Uterus (tissue), 4 donors: ENCODE data around the gene RHEBL1. TPM values are rescaled to one million over a fixed set of nuclear protein-coding genes. Genes with fewer than 3 reads are reported as not detected.

ENCODE experiments used
- DNase-seq, 2 donors: peaks; one replicate each; pipeline ENCODE4 v3.0.0-alpha.2; 2019 to 2020
- H3K27ac ChIP-seq, 2 donors: fragments of 200-600 bp; sonication (generic); 1 replicate in 1 of 2; 2 replicates in 1 of 2; pipeline ENCODE4 v1.5.1; 2016 to 2018
- H3K27me3 ChIP-seq, 2 donors: fragments of 200-600 bp; sonication (generic); one replicate each; pipeline ENCODE4 v1.5.1; 2018 to 2019; ENCODE audit warnings: control low read depth in 1 of 2
- H3K36me3 ChIP-seq, 2 donors: fragments of 200-600 bp; sonication (generic); one replicate each; pipeline ENCODE4 v1.5.1; 2019; ENCODE audit warnings: control low read depth in 1 of 2
- H3K4me1 ChIP-seq, 2 donors: fragments of 200-600 bp; sonication (generic); one replicate each; pipeline ENCODE4 v1.5.1; 2018 to 2019; ENCODE audit warnings: control low read depth in 1 of 2
- H3K4me3 ChIP-seq, 2 donors: fragments of 200-600 bp; sonication (generic); 1 replicate in 1 of 2; 2 replicates in 1 of 2; pipeline ENCODE4 v1.5.1; 2018 to 2019; ENCODE audit warnings: mild to moderate bottlenecking in 1 of 2
- H3K9me3 ChIP-seq, 2 donors: fragments of 200-600 bp; sonication (generic); one replicate each; pipeline ENCODE4 v1.5.1; 2019; ENCODE audit warnings: control low read depth in 1 of 2
- POLR2A ChIP-seq, 2 donors: fragments of 450-650 bp; IDR thresholded peaks; one replicate each; pipeline ENCODE4 v1.6.1; 2016; ENCODE audit warnings: antibody characterized with exemption in 2 of 2, mild to moderate bottlenecking in 1 of 2, moderate library complexity in 1 of 2
- intact Hi-C: fragments of 100-400 bp; cut with DNase I; formaldehyde crosslinking; loops from one replicate; pipeline ENCODE4 v1.15.1; 2023; ENCODE audit warnings: low total_unique reads
- total RNA-seq, 4 donors: library from RNA; depleted of rRNA in 3 of 4; stranded (reverse); fragments of >200 nt in 3 of 4; gene quantifications; one replicate each; pipeline versions ENCODE4 v1.1.0 to v1.2.4, GENCODE V29; 2014 to 2023
- TF ChIP-seq, protein P1 (sequence below), 4 experiments: fragments of 200-600 bp in 2 of 4; fragments of 450-650 bp in 2 of 4; sonication (generic) in 2 of 4; IDR thresholded peaks; one replicate each; pipeline ENCODE4 v1.5.1; 2016 to 2019; ENCODE audit warnings: antibody characterized with exemption in 4 of 4, mild to moderate bottlenecking in 2 of 4, moderate library complexity in 1 of 4
- donor health status: DM: yes; HTN: yes; CAD: no.

RHEBL1 gene
- total RNA-seq, 4 donors from 2014 or later = 0.37 TPM; not detected in 3

DNA sequence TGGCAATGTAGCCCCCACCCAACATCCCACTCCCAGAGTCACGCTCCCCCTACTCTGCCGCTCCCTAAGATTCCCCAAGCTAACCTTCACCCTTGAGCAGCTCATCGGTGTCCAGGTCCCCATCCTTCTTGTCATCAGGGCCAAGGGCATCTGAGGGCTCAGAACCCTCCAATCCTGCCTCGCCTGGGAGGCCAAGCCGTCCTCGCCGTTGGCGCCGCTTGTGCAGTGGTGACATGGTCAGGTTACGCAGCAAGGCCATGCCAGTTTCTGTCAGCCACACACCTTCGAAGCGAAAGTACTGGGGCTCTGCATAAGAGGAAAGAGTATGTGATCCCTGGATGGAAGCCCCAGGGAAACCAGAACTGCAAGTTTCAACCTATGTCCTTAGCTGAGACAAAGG lies 25.1 kb downstream of the RHEBL1 start:
- H3K4me3 ChIP-seq = no peak overlapping the region
- DNase-seq = no peak
- no peak overlapping the region for H3K27ac ChIP-seq
- no peak for TF ChIP-seq POLR2A (IDR thresholded peaks at IDR 0.05)
- TF ChIP-seq, protein P1, sequence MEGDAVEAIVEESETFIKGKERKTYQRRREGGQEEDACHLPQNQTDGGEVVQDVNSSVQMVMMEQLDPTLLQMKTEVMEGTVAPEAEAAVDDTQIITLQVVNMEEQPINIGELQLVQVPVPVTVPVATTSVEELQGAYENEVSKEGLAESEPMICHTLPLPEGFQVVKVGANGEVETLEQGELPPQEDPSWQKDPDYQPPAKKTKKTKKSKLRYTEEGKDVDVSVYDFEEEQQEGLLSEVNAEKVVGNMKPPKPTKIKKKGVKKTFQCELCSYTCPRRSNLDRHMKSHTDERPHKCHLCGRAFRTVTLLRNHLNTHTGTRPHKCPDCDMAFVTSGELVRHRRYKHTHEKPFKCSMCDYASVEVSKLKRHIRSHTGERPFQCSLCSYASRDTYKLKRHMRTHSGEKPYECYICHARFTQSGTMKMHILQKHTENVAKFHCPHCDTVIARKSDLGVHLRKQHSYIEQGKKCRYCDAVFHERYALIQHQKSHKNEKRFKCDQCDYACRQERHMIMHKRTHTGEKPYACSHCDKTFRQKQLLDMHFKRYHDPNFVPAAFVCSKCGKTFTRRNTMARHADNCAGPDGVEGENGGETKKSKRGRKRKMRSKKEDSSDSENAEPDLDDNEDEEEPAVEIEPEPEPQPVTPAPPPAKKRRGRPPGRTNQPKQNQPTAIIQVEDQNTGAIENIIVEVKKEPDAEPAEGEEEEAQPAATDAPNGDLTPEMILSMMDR (IDR thresholded peaks at IDR 0.05) = no peak
- peaks cover 0 to 3% of the 10 kb centered on the region in 2 donors for H3K36me3 ChIP-seq
- H3K4me1 ChIP-seq = no peaks in the 10 kb centered on the region
- no peaks in the 10 kb centered on the region for H3K27me3 ChIP-seq
- H3K9me3 ChIP-seq = no peaks in the 10 kb centered on the region
- intact Hi-C loops = no loop called here

GRCh38 chr12:49043856-49044258 lies 25.9 kb downstream of the RHEBL1 start:
- Histone ChIP-seq H3K27me3 (no peaks in the 10 kb centered on the region), H3K27ac (no peak overlapping the region), H3K4me1 (no peaks in the 10 kb centered on the region), H3K36me3 (peaks cover 0 to 3% of the 10 kb centered on the region in 2 donors), H3K9me3 (no peaks in the 10 kb centered on the region), H3K4me3 (no peak overlapping the region)
- no peak for DNase-seq
- TF ChIP-seq, protein P1 (IDR thresholded peaks at IDR 0.05) = peak in 3 of 4 experiments; percentile 18 to 40 (median 34)
- no peak for TF ChIP-seq POLR2A (IDR thresholded peaks at IDR 0.05)
- intact Hi-C loops = no loop called here

DNA sequence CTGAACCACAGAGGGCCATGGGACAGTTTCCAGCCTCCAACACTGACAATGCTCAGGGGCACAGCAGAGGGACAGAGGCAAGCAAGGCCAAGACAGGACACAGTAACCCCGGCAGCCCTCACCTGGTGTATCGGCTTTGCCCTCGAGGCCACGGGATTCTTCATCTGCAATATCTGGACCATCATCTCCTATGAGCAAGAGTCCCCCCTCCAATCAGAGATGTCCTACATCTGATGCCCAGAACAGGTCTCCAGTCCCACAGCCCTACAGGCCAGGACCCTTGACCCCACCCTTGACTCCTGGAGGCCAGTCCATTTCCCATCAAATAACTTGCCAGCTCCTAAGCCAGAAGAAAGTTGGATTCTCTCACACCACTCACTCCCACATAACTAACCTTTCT lies 26.5 kb downstream of the RHEBL1 start:
- no peak overlapping the region for H3K4me3 ChIP-seq
- DNase-seq = no peak
- no peaks in the 10 kb centered on the region for H3K4me1 ChIP-seq
- intact Hi-C loops = no loop called here
- H3K36me3 ChIP-seq = no peaks in the 10 kb centered on the region
- TF ChIP-seq POLR2A (IDR thresholded peaks at IDR 0.05) = no peak
- TF ChIP-seq, protein P1 (IDR thresholded peaks at IDR 0.05) = no peak
- H3K27ac ChIP-seq = no peak overlapping the region
- H3K27me3 ChIP-seq = no peaks in the 10 kb centered on the region
- H3K9me3 ChIP-seq = no peaks in the 10 kb centered on the region

DNA sequence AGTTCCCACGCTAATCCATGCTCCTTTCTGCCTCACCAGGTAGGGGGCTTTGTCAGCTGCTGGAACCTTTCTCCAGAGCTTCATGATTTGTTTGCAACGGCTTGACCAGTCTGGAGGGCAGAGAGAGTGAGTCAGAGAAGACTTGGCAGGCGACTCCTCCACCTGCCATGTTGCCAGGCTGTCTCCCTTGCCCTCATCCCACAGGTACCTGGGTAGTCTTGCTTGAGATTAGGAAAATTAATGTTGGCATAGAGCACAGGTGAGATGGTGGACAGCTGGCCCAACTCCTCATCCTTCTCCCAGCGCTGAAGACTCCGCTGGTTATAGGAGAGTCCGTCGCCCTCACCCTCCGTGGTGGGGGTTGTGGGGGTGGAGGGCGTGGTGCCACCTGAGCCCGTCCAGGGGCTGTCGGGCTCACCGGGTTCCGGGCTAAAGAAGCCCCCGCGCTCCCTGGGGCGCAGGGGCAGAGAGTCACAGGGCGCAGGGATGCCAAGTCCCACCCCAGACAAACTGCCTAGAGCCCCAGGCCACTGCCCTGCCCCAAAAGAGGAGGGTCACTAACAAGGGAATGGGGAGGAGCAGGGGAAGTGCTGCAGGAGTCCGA lies 27.8 kb downstream of the RHEBL1 start:
- intact Hi-C loops = no loop called here
- Histone ChIP-seq H3K9me3 (no peaks in the 10 kb centered on the region), H3K36me3 (no peaks in the 10 kb centered on the region), H3K4me3 (no peak overlapping the region), H3K27me3 (no peaks in the 10 kb centered on the region), H3K4me1 (no peaks in the 10 kb centered on the region), H3K27ac (no peak overlapping the region)
- TF ChIP-seq POLR2A (IDR thresholded peaks at IDR 0.05) = no peak
- TF ChIP-seq, protein P1 (IDR thresholded peaks at IDR 0.05) = no peak
- DNase-seq = no peak

GRCh38 chr12:49041036-49041880 lies 28.5 kb downstream of the RHEBL1 start:
- intact Hi-C loops = no loop called here
- Histone ChIP-seq H3K36me3 (no peaks in the 10 kb centered on the region), H3K4me1 (no peaks in the 10 kb centered on the region), H3K4me3 (no peak overlapping the region), H3K27me3 (no peaks in the 10 kb centered on the region), H3K9me3 (no peaks in the 10 kb centered on the region), H3K27ac (no peak overlapping the region)
- no peak for DNase-seq
- no peak for TF ChIP-seq POLR2A (IDR thresholded peaks at IDR 0.05)
- TF ChIP-seq, protein P1 (IDR thresholded peaks at IDR 0.05) = no peak
